CD14-positive monocyte (primary cell): ENCODE measurements around the gene ADAM8. TPM values are rescaled to one million over a fixed set of nuclear protein-coding genes. Genes with fewer than 3 reads are reported as not detected.

ENCODE experiments used
- DNase-seq, 3 donors: peaks; one replicate each; pipeline ENCODE4 v3.0.0-alpha.2; 2011 to 2022
- H2AFZ ChIP-seq: 2 replicates; pipeline ENCODE4 v1.6.0; 2012; ENCODE audit warnings: mild to moderate bottlenecking, low read depth, low read length, inconsistent platforms; ENCODE audit not compliant: insufficient read depth, poor library complexity, severe bottlenecking
- H3K27ac ChIP-seq, 2 donors: 1 replicate in 1 of 2; 2 replicates in 1 of 2; pipeline ENCODE4 v1.5.1; 2012 to 2013; ENCODE audit warnings: low read length in 2 of 2, control low read depth in 1 of 2, inconsistent platforms in 1 of 2, low read depth in 1 of 2, mild to moderate bottlenecking in 1 of 2
- H3K27me3 ChIP-seq, 2 donors: one replicate each; pipeline versions ENCODE4 v1.6.0 to v1.6.1; 2011 to 2013; ENCODE audit warnings: low read length in 2 of 2; ENCODE audit not compliant: control insufficient read depth in 2 of 2, insufficient read depth in 2 of 2
- H3K36me3 ChIP-seq, 2 donors: replicated peaks in 1 of 2; 1 replicate in 1 of 2; 2 replicates in 1 of 2; pipeline versions ENCODE4 v1.5.1 to v1.6.1; 2012 to 2013; ENCODE audit warnings: low read length in 2 of 2, control low read depth in 1 of 2, inconsistent platforms in 1 of 2, mild to moderate bottlenecking in 1 of 2; ENCODE audit not compliant: insufficient read depth in 2 of 2, control insufficient read depth in 1 of 2
- H3K4me1 ChIP-seq, 2 donors: 1 replicate in 1 of 2; 2 replicates in 1 of 2; pipeline versions ENCODE4 v1.5.1 to v1.6.1; 2012 to 2013; ENCODE audit warnings: low read length in 2 of 2, control low read depth in 1 of 2, inconsistent platforms in 1 of 2, mild to moderate bottlenecking in 1 of 2, moderate library complexity in 1 of 2; ENCODE audit not compliant: insufficient read depth in 2 of 2, control insufficient read depth in 1 of 2
- H3K4me2 ChIP-seq: replicated peaks from 2 replicates; pipeline ENCODE3; 2012; ENCODE audit warnings: low read length, moderate library complexity, mild to moderate bottlenecking; ENCODE audit not compliant: poor library complexity, severe bottlenecking; ENCODE audit errors: extremely low read depth
- H3K4me3 ChIP-seq, 3 experiments: fragments of 200-600 bp in 1 of 3; sonication (generic) in 1 of 3; replicated peaks in 1 of 3; 1 replicate in 2 of 3; 2 replicates in 1 of 3; pipeline ENCODE4 v1.5.1; 2011 to 2013; ENCODE audit warnings: low read length in 3 of 3, mild to moderate bottlenecking in 3 of 3, control low read depth in 2 of 3, low read depth in 2 of 3, inconsistent platforms in 1 of 3, moderate library complexity in 1 of 3
- H3K79me2 ChIP-seq: 2 replicates; pipeline ENCODE4 v1.6.0; 2012; ENCODE audit warnings: mild to moderate bottlenecking, control low read depth, inconsistent platforms, low read length, moderate library complexity; ENCODE audit not compliant: insufficient read depth
- H3K9ac ChIP-seq: 2 replicates; pipeline ENCODE4 v1.6.0; 2017; ENCODE audit warnings: low read length, mild to moderate bottlenecking; ENCODE audit not compliant: insufficient read depth, poor library complexity, severe bottlenecking
- H3K9me3 ChIP-seq, 2 donors: replicated peaks in 1 of 2; 1 replicate in 1 of 2; 2 replicates in 1 of 2; pipeline versions ENCODE4 v1.5.1 to v1.6.1; 2012 to 2013; ENCODE audit warnings: low read length in 2 of 2, control low read depth in 1 of 2; ENCODE audit not compliant: control insufficient read depth in 1 of 2, insufficient read depth in 1 of 2
- H4K20me1 ChIP-seq: 2 replicates; pipeline ENCODE4 v1.6.0; 2012; ENCODE audit warnings: mild to moderate bottlenecking, low read length, control low read depth, moderate library complexity; ENCODE audit not compliant: insufficient read depth
- H3K27ac Mint-ChIP-seq, 7 donors: one replicate each; pipeline ENCODE4 v1.8.0; 2020; ENCODE audit warnings: mild to moderate bottlenecking in 7 of 7, mixed read lengths in 7 of 7, moderate library complexity in 6 of 7, inconsistent platforms in 2 of 7
- H3K27me3 Mint-ChIP-seq, 3 donors: one replicate each; pipeline ENCODE4 v1.8.0; 2021 to 2022; ENCODE audit warnings: low read depth in 3 of 3, mild to moderate bottlenecking in 3 of 3, mixed read lengths in 3 of 3, moderate library complexity in 3 of 3, inconsistent platforms in 1 of 3
- H3K36me3 Mint-ChIP-seq, 2 donors: one replicate each; pipeline ENCODE4 v1.8.0; 2020; ENCODE audit warnings: mixed read lengths in 2 of 2, inconsistent platforms in 1 of 2, mild to moderate bottlenecking in 1 of 2
- H3K4me1 Mint-ChIP-seq: one replicate; pipeline ENCODE4 v1.8.0; 2020; ENCODE audit warnings: mild to moderate bottlenecking, mixed read lengths
- H3K4me3 Mint-ChIP-seq, 2 donors: one replicate each; pipeline ENCODE4 v1.8.0; 2020; ENCODE audit warnings: mild to moderate bottlenecking in 2 of 2, mixed read lengths in 2 of 2, moderate library complexity in 1 of 2
- H3K9me3 Mint-ChIP-seq, 7 donors: one replicate each; pipeline ENCODE4 v1.8.0; 2020 to 2022; ENCODE audit warnings: mixed read lengths in 7 of 7, mild to moderate bottlenecking in 6 of 7, moderate library complexity in 6 of 7, inconsistent platforms in 2 of 7
- CTCF ChIP-seq: fragments of 200-600 bp; IDR thresholded peaks from one replicate; pipeline ENCODE4 v1.8.0; 2022; ENCODE audit warnings: antibody characterized with exemption, mild to moderate bottlenecking
- WGBS: methylation state at CpG from one replicate; pipeline ENCODE4 v1.1.5; 2013; ENCODE audit warnings: missing lambda C conversion rate; ENCODE audit not compliant: insufficient coverage; 5-methylcytosine and 5-hydroxymethylcytosine counted together
- intact Hi-C, 2 donors: fragments of 100-400 bp; cut with micrococcal nuclease; formaldehyde crosslinking; loops; one replicate each; pipeline versions ENCODE4 v1.15.0 to v1.15.1; 2023
- polyA plus RNA-seq, 3 donors: library from polyadenylated mRNA; depleted of rRNA in 1 of 3; unstranded in 2 of 3; stranded (reverse) in 1 of 3; fragments of 300-500 nt in 2 of 3; fragments of >200 nt in 1 of 3; fragmentation: Illumina TruSeq in 2 of 3; gene quantifications; 1 replicate in 2 of 3; 2 replicates in 1 of 3; pipeline ENCODE4 v1.2.3, GENCODE V29; 2012 to 2021

ADAM8 gene
- polyA plus RNA-seq, 3 donors: 32.7 to 228 (median 72.8) TPM

- no peak for DNase-seq
- TF ChIP-seq CTCF: no peak
- Histone ChIP-seq H3K9me3 (no peaks in the 10 kb centered on the region), H3K79me2 (no peaks in the 10 kb centered on the region), H3K4me1 (peaks cover 32 to 49% of the 10 kb centered on the region in 2 donors), H4K20me1 (peaks cover 6% of the 10 kb centered on the region), H3K36me3 (no peaks in the 10 kb centered on the region), H3K9ac (no peak overlapping the region), H2AFZ (no peak overlapping the region), H3K4me2 (no peak overlapping the region), H3K27me3 (peaks cover 0 to 46% of the 10 kb centered on the region in 2 donors), H3K27ac (no peak overlapping the region), H3K4me3 (no peak overlapping the region)
- Mint-ChIP-seq H3K9me3 (peaks cover 0 to 4% (median 2%) of the 10 kb centered on the region in 7 donors), H3K4me3 (peak overlapping the region in 1 of 2 donors; percentile 94), H3K27me3 (peaks cover 34 to 74% (median 52%) of the 10 kb centered on the region in 3 donors), H3K4me1 (peaks cover 32% of the 10 kb centered on the region), H3K36me3 (peaks cover 9 to 13% of the 10 kb centered on the region in 2 donors), H3K27ac (peak overlapping the region in 2 of 7 donors; percentile 3 to 25)
- intact Hi-C loops: loop anchor here in 1 of 2 donors (10.0 kb wide), 1 partner anchor 228 kb away; no protein-coding TSS in a partner anchor
- 93% methylated on average over 27 of the region's 27 CpGs for WGBS
Observed at GRCh38 chr10:133242611-133243356, 33.9 kb downstream of the ADAM8 start.

- Histone ChIP-seq H3K4me2 (peak overlapping the region; percentile 80), H2AFZ (peak overlapping the region; percentile 33), H3K79me2 (no peaks in the 10 kb centered on the region), H4K20me1 (peaks cover 6% of the 10 kb centered on the region), H3K27me3 (peaks cover 3 to 50% of the 10 kb centered on the region in 2 donors), H3K27ac (no peak overlapping the region), H3K9ac (no peak overlapping the region), H3K4me1 (peaks cover 43 to 53% of the 10 kb centered on the region in 2 donors), H3K4me3 (peak overlapping the region; percentile 36 to 75 (median 40)), H3K9me3 (no peaks in the 10 kb centered on the region), H3K36me3 (no peaks in the 10 kb centered on the region)
- peaks cover 31 to 75% (median 54%) of the 10 kb centered on the region in 3 donors for H3K27me3 Mint-ChIP-seq
- intact Hi-C loops: loop anchor here in 1 of 2 donors (10.0 kb wide), 1 partner anchor 227 kb away; no protein-coding TSS in a partner anchor
- peaks cover 27% of the 10 kb centered on the region for H3K4me1 Mint-ChIP-seq
- 23% methylated on average over 25 of the region's 25 CpGs for WGBS
- peak overlapping the region; percentile 82 to 94 for H3K4me3 Mint-ChIP-seq
- DNase-seq: peak in 1 of 3 donors; percentile 16
- TF ChIP-seq CTCF: no peak
- peaks cover 9 to 13% of the 10 kb centered on the region in 2 donors for H3K36me3 Mint-ChIP-seq
- H3K27ac Mint-ChIP-seq: peak overlapping the region in 5 of 7 donors; percentile 33 to 63 (median 62)
- peaks cover 0 to 4% (median 2%) of the 10 kb centered on the region in 7 donors for H3K9me3 Mint-ChIP-seq
Observed at GRCh38 chr10:133241501-133242205, 35.0 kb downstream of the ADAM8 start.
